Activated naive CD8-positive, alpha-beta T cell treated with anti-CD3 and anti-CD28 coated beads, Interleukin-2, amount 10 ng/mL, durations not matched to agents 7 days and 5 days (primary cell): ENCODE data around the gene XRCC1. TPM values are rescaled to one million over a fixed set of nuclear protein-coding genes. Genes with fewer than 3 reads are reported as not detected.

ENCODE experiments used
- ATAC-seq: fragments of 150-1000 bp; cut with Tn5 transposase; one replicate; pipeline ENCODE4 v1.10.0; 2021; ENCODE audit warnings: low read depth, moderate library complexity
- POLR2A ChIA-PET: fragments of 350-600 bp; sonication (Branson Sonifier 250); formaldehyde crosslinking; loops from one replicate; lab custom pipeline; 2021; ENCODE audit warnings: antibody characterized with exemption; lab: Charles Lee
- DNase-seq: peaks from one replicate; pipeline ENCODE4 v3.0.0; 2021
- H3K27ac Mint-ChIP-seq: one replicate; pipeline ENCODE4 v1.8.0; 2022; ENCODE audit warnings: mild to moderate bottlenecking, mixed read lengths
- H3K27me3 Mint-ChIP-seq: one replicate; pipeline ENCODE4 v1.8.0; 2022; ENCODE audit warnings: mild to moderate bottlenecking, moderate library complexity, mixed read lengths
- H3K36me3 Mint-ChIP-seq: one replicate; pipeline ENCODE4 v1.8.0; 2021; ENCODE audit warnings: mild to moderate bottlenecking, mixed read lengths
- H3K4me1 Mint-ChIP-seq: one replicate; pipeline ENCODE4 v1.8.0; 2021; ENCODE audit warnings: mixed read lengths
- H3K4me3 Mint-ChIP-seq: one replicate; pipeline ENCODE4 v1.8.0; 2022; ENCODE audit warnings: mild to moderate bottlenecking, moderate library complexity, mixed read lengths
- H3K9me3 Mint-ChIP-seq: one replicate; pipeline ENCODE4 v1.8.0; 2021; ENCODE audit warnings: mixed read lengths
- total RNA-seq, 2 experiments: library from RNA; stranded (reverse); gene quantifications; one replicate each; pipeline ENCODE4 v1.2.3, GENCODE V29; 2021

XRCC1 gene
- total RNA-seq, 2 experiments from 2014 or later = 40.0 to 43.2 TPM

DNA sequence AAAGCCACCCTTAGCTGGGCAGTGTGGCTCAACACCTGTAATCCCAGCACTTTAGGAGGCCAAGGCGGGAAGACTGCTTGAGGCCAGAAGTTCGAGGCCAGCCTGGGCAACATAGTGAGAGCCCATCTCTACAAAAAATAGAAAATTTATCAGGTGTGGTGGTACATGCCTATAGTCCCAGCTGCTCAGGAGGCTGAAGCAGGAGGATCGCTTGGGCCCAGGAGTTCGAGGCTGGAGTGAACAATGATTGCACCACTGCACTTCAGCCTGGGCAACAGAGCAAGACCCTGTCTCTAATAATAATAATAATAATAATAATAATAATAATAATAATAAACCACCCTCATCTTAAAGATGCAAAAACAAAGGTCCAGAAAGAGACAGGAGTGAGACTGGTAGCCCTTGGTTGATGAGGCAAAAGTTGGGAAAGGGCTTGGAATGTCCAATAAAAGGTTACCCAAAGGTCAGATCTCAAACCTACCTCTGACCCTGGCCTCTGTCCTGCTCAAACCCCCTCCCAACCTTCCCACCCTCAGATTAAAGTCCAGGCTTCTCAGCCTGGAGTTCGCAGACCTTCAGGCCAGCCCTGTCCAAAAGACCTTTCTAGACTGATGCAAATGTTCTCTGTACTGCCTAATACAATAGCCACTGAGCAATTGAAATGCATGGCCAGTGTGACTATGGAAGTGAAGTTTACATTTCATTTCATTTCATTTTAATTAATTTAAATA, 33.2 kb downstream of the XRCC1 start:
- peaks cover 34% of the 10 kb centered on the region for H3K36me3 Mint-ChIP-seq
- no peak overlapping the region for H3K27ac Mint-ChIP-seq
- POLR2A ChIA-PET = interaction anchor here (1.2 kb wide), 1 partner anchor 9 kb away, joined by 5 read pairs; the partner anchor contains the start of gene ZNF575
- H3K4me3 Mint-ChIP-seq = no peak overlapping the region
- DNase-seq = no peak
- no peaks in the 10 kb centered on the region for H3K27me3 Mint-ChIP-seq
- H3K9me3 Mint-ChIP-seq = peaks cover 4% of the 10 kb centered on the region
- H3K4me1 Mint-ChIP-seq = no peaks in the 10 kb centered on the region
- ATAC-seq = no peak

DNA sequence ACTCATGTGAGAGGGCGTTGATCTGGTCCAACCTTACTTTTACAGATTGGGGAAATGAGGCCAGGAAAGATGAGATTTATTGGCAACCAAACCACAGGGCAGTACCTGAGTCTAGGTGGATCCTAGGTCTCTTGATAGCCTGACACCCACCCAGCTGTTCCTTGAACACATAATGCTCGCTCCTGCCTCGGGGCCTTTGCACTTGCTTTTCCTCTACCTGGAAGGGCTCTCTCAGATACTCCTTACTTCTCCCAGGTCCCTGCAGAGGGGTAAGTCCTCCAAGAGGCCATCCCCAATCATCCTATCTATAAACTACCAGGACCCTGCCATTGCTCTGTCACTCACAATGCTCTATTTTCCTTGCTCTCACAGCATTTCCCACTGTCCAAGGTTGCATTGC, 34.9 kb downstream of the XRCC1 start:
- Mint-ChIP-seq H3K27me3 (no peaks in the 10 kb centered on the region), H3K9me3 (peaks cover 4% of the 10 kb centered on the region), H3K27ac (no peak overlapping the region), H3K36me3 (peaks cover 34% of the 10 kb centered on the region), H3K4me3 (no peak overlapping the region), H3K4me1 (peaks cover 3% of the 10 kb centered on the region)
- DNase-seq (no peak), ATAC-seq (no peak)
- POLR2A ChIA-PET = no interaction called here

GRCh38 chr19:43538922-43539321, 36.4 kb downstream of the XRCC1 start:
- Mint-ChIP-seq H3K27me3 (no peaks in the 10 kb centered on the region), H3K27ac (peak overlapping the region; percentile 15), H3K9me3 (peaks cover 4% of the 10 kb centered on the region), H3K4me1 (peaks cover 4% of the 10 kb centered on the region), H3K36me3 (peaks cover 34% of the 10 kb centered on the region), H3K4me3 (no peak overlapping the region)
- POLR2A ChIA-PET = no interaction called here
- ATAC-seq (no peak), DNase-seq (no peak)

DNA sequence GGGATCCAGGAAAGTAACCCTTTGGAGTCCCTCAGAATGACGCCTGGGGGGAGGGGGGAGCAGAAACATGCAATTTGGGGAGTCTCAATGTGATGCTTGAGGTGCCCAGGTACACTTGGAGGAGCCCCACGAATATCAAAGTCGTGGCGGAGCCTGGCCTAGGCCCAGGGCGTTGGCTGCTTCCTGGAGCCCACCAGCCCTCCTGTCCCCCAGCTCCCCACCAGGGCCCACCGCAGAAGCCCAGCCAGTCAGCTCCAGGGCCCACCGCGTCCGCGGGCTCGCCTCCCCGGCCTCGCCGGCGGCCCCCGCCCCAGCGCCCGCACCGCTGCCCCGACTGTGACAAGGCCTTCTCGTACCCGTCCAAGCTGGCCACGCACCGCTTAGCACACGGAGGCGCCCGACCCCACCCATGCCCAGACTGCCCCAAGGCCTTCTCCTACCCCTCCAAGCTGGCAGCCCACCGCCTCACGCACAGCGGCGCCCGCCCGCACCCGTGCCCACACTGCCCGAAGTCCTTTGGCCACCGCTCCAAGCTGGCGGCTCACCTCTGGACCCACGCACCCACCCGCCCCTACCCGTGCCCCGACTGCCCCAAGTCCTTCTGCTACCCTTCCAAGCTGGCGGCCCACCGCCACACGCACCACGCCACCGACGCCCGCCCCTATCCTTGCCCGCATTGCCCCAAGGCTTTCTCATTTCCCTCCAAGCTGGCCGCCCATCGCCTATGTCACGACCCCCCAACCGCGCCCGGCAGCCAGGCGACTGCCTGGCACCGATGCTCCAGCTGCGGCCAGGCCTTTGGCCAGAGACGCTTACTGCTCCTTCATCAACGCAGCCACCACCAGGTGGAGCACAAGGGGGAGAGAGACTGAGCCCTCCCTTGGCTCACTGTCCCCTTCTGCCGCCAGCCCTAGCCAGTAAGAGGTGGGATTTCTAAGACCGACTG, 40.2 kb downstream of the XRCC1 start:
- H3K4me1 Mint-ChIP-seq = peaks cover 14% of the 10 kb centered on the region
- no peaks in the 10 kb centered on the region for H3K27me3 Mint-ChIP-seq
- H3K9me3 Mint-ChIP-seq = peaks cover 4% of the 10 kb centered on the region
- ATAC-seq = no peak
- POLR2A ChIA-PET = interaction anchor here (0.6 to 3.7 kb wide), 4 partner anchors 9 to 64 kb away, joined by 3 to 14 read pairs (median 6); no protein-coding TSS in a partner anchor
- H3K4me3 Mint-ChIP-seq = no peak overlapping the region
- DNase-seq = peak; percentile 46
- peaks cover 20% of the 10 kb centered on the region for H3K36me3 Mint-ChIP-seq
- peak overlapping the region; percentile 8 for H3K27ac Mint-ChIP-seq

- Mint-ChIP-seq H3K4me3 (peak overlapping the region; percentile 87), H3K4me1 (peaks cover 14% of the 10 kb centered on the region), H3K36me3 (peaks cover 14% of the 10 kb centered on the region), H3K9me3 (peaks cover 4% of the 10 kb centered on the region), H3K27ac (peak overlapping the region; percentile 97), H3K27me3 (no peaks in the 10 kb centered on the region)
- POLR2A ChIA-PET = interaction anchor here (0.7 to 3.7 kb wide), 13 partner anchors 9 to 134 kb away, joined by 3 to 22 read pairs (median 9); partner anchors contain the start of genes IRGQ, PHLDB3 and ZNF576
- ATAC-seq = no peak
- no peak for DNase-seq
Measured at GRCh38 chr19:43534305-43534815, 41.0 kb downstream of the XRCC1 start.

- peak; percentile 76 for ATAC-seq
- peaks cover 14% of the 10 kb centered on the region for H3K4me1 Mint-ChIP-seq
- peak overlapping the region; percentile 87 for H3K4me3 Mint-ChIP-seq
- H3K27me3 Mint-ChIP-seq = no peaks in the 10 kb centered on the region
- peak; percentile 95 for DNase-seq
- H3K27ac Mint-ChIP-seq = peak overlapping the region; percentile 97
- no peaks in the 10 kb centered on the region for H3K9me3 Mint-ChIP-seq
- POLR2A ChIA-PET = interaction anchor here (1.1 to 3.7 kb wide), 15 partner anchors 9 to 135 kb away, joined by 3 to 22 read pairs (median 7); partner anchors contain the start of genes IRGQ, PHLDB3 and ZNF576
- peaks cover 9% of the 10 kb centered on the region for H3K36me3 Mint-ChIP-seq
Measured at GRCh38 chr19:43533546-43534304, 41.6 kb downstream of the XRCC1 start.

GRCh38 chr19:43532962-43533545, 42.3 kb downstream of the XRCC1 start, which contains the start of gene ZNF575:
Gene ZNF575 (plus strand): TSS chr19:43533188. CDS start chr19:43534423, 1,235 bp downstream.
- peaks cover 3% of the 10 kb centered on the region for H3K36me3 Mint-ChIP-seq
- peak; percentile 64 for ATAC-seq
- H3K9me3 Mint-ChIP-seq = no peaks in the 10 kb centered on the region

DNA sequence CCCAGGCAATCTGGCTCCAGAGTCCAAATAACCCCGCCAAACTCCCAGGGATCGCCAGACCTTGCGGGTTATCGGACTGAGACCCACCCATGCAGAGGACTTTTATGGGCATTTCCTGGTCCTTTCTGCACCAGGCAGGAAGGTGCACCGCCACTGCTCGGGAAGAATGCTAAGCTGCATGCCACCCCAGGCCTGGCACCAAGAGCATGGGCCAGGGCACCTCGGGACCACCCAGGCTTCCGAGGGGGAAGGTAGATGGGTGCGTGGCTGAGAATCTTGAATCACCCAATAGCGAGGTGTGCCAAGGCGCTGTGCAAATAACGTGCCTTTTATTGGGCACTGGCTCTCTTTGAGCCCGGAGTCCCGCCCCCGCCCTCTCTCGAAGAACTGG, 42.8 kb downstream of the XRCC1 start:
- peak; percentile 67 for DNase-seq
- peak; percentile 34 for ATAC-seq
- H3K4me1 Mint-ChIP-seq = peaks cover 18% of the 10 kb centered on the region
- POLR2A ChIA-PET = interaction anchor here (1.2 to 3.7 kb wide), 12 partner anchors 8 to 93 kb away, joined by 3 to 22 read pairs (median 10); partner anchors contain the start of genes IRGQ, PHLDB3 and ZNF576
- no peaks in the 10 kb centered on the region for H3K9me3 Mint-ChIP-seq
- H3K36me3 Mint-ChIP-seq = peaks cover 3% of the 10 kb centered on the region
- H3K4me3 Mint-ChIP-seq = peak overlapping the region; percentile 87
- peak overlapping the region; percentile 88 for H3K27ac Mint-ChIP-seq
- H3K27me3 Mint-ChIP-seq = no peaks in the 10 kb centered on the region

More at GRCh38 chr19:43532962-43533545, 42.3 kb downstream of the XRCC1 start, which contains the start of gene ZNF575:
- Mint-ChIP-seq H3K27me3 (no peaks in the 10 kb centered on the region), H3K27ac (peak within 1 kb of the TSS; percentile 97), H3K4me1 (peaks cover 14% of the 10 kb centered on the region), H3K4me3 (peak within 1 kb of the TSS; percentile 87)
- peak; percentile 86 for DNase-seq
- POLR2A ChIA-PET = interaction anchor here (1.1 to 3.7 kb wide), 15 partner anchors 8 to 135 kb away, joined by 3 to 22 read pairs (median 7); partner anchors contain the start of genes IRGQ, PHLDB3 and ZNF576

GRCh38 chr19:43527860-43528622, 47.3 kb downstream of the XRCC1 start:
- no peak for DNase-seq
- Mint-ChIP-seq H3K36me3 (peaks cover under 1% of the 10 kb centered on the region), H3K4me1 (peaks cover 25% of the 10 kb centered on the region), H3K27ac (no peak overlapping the region), H3K27me3 (no peaks in the 10 kb centered on the region), H3K9me3 (no peaks in the 10 kb centered on the region), H3K4me3 (no peak overlapping the region)
- ATAC-seq = no peak
- POLR2A ChIA-PET = interaction anchor here (0.6 to 2.0 kb wide), 6 partner anchors 8 to 1331 kb away, joined by 3 to 8 read pairs (median 3); no protein-coding TSS in a partner anchor

DNA sequence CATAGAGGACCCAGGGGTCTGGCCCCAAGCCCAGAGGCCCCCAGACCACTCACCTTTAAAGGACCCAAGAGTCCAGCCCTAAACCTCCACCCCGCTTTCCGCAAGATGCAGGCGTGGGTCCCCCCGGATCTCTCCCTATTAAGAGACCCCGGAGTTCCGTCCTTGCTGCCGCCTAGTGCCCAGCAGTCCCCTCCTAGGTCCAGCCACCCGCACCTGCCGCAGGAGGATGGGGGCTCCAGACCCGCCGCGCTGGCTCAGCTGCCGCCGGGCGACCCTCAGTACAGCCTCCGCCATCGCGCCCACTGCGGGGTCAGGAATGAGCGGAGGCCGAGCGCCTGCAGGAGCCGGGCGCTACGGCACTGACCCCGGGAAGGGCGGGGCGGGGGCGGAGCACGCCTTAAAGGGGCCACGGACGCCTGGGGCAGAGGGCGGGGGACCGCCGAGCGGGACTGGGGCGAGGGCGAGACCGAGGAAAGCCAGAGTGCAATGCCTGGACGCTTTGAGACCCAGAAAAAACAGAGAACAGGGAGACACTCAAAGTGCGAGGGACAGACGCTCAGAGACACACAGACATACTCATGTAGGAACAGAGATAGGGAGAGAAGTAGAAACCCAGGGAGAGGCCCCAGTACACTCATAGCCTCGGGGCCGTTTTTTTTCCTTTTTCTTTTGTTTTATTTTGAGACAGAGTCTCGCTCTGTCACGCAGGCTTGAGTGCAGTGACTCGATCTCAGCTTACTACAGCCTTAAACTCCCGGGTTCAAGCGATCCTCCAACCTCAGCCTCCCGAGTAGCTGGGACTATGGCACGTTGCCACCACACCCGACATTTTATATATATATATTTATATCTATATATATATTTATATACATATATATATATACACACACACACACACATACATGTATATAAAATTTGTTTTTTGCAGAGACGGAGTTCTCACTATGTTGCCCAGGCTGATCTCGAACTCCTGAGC, 48.2 kb downstream of the XRCC1 start, which contains the start of gene ETHE1:
Gene ETHE1, minus strand, starts transcription at position 318 of the 976 bp plus-strand sequence. Its CDS starts 24 bp downstream, at position 294.
- Mint-ChIP-seq H3K27me3 (no peaks in the 10 kb centered on the region), H3K9me3 (no peaks in the 10 kb centered on the region), H3K27ac (peak within 1 kb of the TSS; percentile 82), H3K36me3 (peaks cover 3% of the 10 kb centered on the region), H3K4me1 (peaks cover 20% of the 10 kb centered on the region), H3K4me3 (peak within 1 kb of the TSS; percentile 80)
- peak; percentile 89 for DNase-seq
- POLR2A ChIA-PET = interaction anchor here (1.0 to 2.9 kb wide), 6 partner anchors 23 to 88 kb away, joined by 3 to 25 read pairs (median 6); partner anchors contain the start of genes IRGQ, PHLDB3 and ZNF576
- ATAC-seq = peak; percentile 87
